Stimulated activated CD4-positive, alpha-beta T cell treated with anti-CD3 and anti-CD28 coated beads, Interleukin-1b, Interleukin-23, amount 100 ng/mL, for 1 hour (primary cell): ENCODE measurements around the gene NFKB1.
"Not testable (repeated sequence)": the region's sequence is repeated elsewhere in the genome, so short reads cannot be mapped to it uniquely, and the experiment has no call there.

Experiments
- DNase-seq, 2 donors: peaks; one replicate each; pipeline ENCODE4 v3.0.0-alpha.2; 2020; ENCODE audit warnings: low read depth in 2 of 2

Gene NFKB1

DNA sequence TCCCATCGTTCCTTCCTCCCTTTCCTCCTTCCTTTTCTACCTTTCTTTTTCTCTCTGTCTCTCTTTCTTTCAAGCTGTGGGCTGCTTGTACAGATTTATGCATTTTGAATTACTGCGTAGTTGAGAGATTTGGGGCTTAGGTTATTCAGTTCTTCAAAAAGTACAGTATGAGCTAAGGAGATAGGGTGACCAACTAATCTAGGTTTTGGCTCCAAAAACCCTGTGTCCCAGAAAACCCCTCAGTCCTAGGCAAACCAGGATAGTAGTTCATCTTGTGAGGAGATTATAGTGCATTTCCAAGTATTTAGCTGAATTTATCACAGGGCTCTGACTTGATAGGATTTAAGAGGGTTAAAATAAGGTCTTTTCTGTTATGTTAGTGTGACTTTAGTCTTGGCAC is 64.5 kb downstream of the NFKB1 start:
- no peak for DNase-seq

DNA sequence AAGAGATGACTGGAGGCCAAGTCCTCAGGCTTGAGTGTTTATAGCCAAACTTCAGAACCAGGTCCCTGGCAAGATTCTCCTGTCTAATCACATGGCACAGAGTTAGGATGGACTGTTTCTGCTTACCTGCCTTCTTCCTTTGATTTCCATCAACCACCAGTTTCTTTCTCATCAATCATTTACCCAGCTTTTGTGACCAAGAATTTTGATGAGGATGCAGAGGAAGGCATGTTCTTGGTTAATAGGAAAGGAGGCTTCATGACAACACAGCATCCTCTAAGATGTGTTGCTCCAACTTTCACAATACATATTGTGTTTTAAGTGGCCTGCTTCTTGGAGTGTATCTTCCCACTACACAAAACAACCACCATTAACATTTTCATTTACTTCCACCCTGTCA is 65.3 kb downstream of the NFKB1 start:
- DNase-seq, result no peak

DNA sequence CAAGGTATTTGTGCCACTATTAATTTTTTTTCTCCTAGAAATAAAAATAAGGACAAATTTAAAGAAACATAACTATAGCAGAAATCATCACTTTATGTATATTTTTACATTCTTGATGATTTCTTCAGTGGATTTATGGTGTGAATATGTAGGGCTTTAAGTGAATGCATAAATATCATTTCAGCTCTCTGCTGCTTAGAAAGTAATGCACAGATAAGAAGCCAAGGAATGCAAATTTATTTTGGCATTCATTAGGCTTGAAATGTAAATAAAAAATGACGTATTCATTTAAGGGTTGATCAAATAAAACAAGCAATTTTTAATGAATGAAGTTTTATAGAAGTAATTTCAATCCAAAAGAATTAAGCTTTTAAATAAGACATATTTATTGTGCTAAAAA is 66.3 kb downstream of the NFKB1 start:
- DNase-seq, result no peak

DNA sequence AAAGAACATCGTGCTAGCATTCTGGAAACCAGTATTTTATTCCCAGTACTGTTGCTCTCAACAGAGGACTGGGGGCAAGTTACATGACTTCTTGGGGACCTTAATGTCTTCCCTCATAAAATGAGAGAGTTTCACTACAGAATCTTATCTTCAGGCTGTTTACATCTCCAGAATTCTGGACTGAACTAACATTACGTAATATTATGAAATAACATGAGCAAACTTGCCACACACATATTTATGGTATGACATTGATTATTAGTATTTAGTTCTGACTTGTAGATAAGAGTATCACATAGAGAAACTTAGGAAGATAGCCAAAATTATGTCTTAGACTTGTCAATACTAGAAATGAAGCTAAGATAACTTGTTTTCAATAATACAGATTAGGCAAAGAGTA is 68.0 kb downstream of the NFKB1 start:
- no peak for DNase-seq

DNA sequence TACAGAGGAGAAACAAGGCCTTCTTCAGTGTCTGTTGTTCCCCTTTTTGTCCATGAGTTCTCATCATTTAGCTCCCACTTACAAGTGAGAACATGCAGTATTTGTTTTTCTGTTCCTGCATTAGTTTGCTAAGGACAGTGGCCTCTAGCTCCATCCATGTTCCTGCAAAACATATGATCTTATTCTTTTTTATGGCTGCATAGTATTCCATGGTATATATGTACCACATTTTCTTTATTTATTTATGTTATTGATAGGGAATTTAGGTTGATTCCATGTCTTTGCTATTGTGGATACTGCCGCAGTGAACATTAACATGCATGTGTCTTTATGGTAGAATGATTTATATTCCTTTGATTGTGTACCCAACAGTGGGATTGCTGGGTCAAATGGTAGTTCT is 69.1 kb downstream of the NFKB1 start:
- DNase-seq, result not testable (repeated sequence)

DNA sequence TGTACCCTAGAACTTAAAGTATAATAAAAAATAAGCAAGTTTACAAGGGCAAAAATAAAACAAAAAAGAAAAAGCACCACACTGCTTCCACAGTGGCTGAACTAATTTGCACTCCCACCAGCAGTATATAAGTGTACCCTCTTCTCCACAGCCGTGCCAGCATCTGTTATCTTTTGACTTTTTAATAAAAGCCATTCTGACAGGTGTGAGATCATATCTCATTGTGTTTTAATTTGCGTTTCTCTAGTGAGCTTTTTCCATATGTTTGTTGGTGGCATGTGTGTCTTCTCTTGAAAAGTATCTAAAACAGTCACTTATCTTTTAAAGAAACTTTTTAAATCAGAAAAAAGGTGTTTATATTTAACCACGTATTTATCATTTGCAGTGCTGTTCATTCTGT is 71.3 kb downstream of the NFKB1 start:
- DNase-seq, result no peak

DNA sequence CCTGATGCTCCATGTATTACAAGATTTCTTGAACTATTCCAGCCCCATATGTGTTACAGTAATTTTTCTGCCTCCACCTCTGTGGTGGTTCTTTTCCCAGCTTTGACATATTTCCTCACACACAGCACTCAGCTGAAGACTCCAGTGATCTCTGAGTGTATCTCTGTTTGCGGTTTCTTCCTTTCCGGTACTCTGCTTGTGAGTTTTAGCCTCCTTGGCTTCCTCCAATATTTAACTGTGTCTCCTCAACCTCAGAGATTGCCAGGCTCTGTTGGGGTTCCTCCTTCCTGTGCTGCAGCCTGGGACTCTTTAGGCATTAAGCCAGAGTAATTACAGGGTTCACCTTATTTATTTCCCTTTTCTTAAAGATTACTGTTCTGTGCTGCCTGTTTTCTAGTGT is 73.2 kb downstream of the NFKB1 start:
- DNase-seq, result no peak

DNA sequence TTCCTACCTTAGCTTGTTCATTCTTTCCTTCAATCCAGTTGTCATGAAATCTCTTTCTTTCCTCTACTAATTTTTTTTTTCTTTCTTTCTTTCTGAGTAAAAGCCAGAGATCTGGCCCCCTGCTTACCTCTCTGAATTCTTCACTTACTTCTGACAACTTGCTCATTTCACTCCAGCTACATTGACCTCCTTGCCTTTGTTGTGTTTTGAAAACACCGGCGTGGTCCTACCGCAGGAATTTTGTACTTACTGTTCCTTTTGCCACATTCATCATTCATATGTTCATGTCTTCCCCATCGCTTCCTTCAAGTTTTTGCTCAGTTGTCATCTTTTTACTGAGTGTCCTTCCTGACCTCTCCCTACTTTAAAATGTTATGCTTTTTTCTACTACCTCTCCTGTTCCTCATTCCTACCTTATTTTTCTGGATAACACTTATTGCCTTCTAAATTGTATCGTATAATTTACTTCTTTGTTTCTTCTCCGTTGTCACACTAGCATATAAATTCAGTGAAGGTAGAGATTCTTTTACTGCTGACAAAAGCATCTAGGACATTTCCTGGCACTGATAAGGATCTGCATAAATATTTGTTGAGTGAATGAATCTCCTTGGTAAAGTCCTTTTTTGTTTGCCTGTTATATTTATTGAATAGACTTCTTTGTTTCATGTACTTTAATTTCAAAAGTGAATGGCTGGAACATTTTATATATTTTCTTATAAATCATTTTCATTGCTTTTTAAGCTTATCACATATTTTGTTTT is 74.4 kb downstream of the NFKB1 start:
- no peak for DNase-seq

DNA sequence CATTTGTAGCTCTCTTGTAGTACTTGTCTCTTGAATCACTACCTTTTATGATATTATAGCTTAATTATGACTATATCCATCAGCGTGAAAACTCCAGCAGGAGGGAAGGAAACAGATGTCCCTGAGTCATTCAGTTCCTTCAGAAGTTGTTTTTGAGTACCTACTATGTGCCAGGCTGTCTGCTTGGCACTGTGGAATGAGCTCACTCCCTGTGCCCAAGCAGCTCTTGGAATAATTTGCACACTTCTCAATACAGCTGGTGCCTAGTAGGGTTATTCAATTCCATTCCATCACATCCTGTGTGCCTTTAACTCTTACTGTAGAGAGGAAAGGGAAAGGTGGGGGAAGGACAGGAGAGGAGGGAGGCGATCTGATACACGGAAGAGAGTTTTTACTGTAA is 77.1 kb downstream of the NFKB1 start:
- no peak for DNase-seq

DNA sequence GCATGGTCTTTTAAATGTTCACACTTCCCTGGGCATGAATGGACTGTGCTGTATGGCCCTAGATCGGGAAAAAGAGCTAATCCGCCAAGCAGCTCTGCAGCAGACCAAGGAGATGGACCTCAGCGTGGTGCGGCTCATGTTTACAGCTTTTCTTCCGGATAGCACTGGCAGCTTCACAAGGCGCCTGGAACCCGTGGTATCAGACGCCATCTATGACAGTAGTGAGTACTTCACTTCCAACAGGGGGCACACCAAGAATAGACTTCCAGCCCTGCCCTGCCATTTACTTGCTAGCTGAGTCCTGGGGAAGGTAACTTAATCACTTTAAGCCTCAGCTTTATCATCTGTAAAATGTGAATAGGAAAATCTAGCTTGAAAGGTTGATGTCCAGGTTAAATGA is 77.7 kb downstream of the NFKB1 start:
- no peak for DNase-seq

DNA sequence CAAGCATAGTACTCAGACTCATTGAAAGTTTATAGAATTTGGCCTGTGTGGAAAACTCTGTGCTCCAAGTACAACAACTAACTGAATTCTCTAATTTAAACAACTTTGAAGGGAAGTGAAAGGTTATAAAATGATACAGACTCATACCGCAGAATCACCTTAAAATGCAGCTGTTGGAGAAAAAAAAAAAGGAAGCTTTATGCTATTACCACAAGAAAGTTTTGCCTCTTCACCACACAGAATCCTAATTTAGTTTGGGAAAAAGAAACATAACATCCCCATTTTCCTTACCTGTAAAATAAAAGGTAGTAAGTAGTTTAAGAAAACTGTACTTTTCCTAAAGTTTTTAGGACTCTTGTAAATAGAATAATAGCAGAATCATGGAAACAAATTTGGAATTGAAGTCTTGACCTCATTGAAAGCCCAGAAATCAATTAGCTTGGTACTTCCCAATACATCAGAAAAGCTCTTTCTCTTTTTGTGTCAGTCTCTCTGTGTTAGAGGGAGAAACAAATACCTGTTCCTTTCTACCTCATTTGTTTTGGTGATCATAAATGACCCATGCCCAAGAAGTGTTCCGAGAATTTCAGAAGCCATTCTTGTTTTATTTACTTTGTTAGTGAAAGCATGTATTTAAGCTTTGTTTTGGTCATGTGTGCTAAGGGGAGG is 78.8 kb downstream of the NFKB1 start:
- no peak for DNase-seq

DNA sequence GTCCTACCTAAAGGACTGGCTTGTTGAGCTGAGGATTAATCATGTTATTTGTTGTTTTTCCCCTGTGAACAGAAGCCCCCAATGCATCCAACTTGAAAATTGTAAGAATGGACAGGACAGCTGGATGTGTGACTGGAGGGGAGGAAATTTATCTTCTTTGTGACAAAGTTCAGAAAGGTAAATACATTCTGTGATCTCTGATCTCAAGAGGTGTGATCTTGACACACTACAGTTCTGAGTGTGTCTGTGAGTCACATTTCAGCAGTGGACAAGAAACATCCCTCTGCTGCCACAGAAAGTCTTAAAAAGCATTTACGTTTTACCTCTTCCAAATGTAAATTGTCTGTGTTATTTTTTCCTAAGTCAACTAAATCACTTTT is 79.3 kb downstream of the NFKB1 start:
- DNase-seq, result no peak

DNA sequence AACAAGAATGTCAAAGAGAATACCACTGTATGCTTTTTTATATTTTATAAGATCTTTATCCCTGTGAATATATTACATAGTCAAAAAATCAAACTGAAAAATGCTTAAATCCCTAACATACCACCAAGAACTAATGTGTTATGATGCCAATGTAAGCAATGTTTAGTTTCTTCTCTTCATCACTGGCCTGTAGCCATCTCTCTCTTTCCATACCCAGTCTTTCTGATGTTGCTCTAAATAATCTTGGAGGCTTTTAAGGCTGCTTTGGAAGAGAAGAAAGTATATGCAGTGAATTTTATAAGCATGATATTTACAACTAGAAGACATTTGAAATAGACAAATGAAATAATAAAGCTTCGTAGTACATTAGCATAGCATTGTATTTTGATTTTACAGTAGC is 82.9 kb downstream of the NFKB1 start:
- no peak for DNase-seq

DNA sequence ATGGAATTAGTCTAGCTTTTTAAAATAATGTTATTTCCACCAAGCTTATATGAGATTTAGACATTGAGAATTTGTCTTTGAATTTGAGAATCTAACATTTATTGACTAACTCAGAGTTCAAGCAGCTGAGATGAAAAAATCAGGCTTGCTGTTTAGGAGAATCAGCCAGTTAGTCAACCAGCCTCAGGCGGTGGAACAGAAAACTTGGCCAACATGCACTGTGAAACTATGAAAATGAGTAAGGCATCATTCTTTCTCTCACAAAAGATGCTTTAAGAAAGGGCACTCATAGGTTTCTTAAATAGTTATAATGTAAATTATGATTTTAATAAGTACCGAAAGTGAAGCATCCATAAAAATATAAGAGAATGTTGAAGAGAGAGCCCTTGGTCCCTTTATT is 84.2 kb downstream of the NFKB1 start:
- no peak for DNase-seq

DNA sequence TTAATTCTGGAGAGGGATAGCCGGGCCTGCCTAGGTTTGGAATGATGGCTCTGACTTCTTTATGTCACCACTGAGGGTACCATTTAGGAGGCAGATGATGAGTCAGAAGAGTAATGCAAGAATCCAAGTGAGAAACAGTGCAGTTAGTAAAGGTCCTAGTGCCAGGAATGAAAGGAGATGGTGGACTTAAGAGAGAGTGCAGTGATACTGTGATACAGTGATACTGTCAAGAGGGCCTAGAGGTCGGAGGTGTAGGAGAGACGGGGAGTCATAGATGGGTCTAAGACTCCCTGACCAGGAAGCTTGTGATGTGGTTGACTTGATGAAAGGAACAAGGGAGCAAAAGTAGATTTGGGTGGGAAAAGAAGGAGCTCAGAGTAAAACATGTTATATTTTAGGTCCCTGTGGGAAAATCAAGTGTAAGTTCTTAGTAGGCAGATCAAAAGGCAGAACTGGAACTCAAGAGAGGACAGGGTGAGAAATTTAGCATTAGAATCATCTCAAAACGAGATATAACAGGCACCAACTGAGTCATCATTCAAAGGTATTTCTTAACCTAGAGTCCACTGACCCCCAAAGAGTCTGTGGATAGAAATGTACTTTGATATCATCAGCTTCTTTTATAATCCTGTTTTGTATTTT is 85.0 kb downstream of the NFKB1 start:
- DNase-seq, result no peak

DNA sequence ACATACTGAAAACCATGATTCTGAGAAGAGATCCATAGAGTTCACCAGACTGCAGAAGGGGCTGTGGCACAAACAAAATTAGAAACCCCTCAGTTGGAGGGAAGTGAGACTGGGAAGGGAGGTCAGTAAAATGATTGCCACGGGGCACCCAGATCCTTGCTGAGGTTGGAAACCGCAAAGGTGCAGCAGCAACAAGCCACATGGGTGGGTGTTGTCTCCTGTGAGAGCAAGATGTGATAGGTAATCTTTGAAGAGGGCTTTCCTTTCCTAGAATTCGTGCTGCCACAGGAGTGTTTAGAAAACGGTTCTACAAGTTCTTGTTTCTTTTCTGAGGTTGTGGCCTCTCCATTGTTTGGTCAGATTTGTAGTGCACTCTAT is 85.5 kb downstream of the NFKB1 start:
- DNase-seq, result no peak

DNA sequence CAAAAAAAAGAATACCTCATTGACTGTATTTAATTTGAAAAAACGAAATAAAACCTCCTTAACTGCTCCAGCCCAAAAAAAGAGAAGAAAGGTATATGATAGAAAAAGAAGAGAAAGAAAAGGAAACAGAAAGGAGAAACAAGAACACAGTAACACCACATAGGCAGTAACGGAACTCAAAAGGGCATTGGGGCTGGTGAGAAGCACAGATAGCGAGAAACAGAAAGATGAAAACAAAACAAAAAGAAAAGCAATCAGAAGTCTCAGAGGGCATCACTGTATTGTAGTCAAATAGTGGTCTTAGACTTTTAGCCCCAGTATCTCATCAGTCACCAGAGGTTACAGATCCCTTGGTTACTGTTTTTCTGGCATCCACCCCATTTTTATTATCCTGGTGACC is 88.6 kb downstream of the NFKB1 start:
- no peak for DNase-seq

DNA sequence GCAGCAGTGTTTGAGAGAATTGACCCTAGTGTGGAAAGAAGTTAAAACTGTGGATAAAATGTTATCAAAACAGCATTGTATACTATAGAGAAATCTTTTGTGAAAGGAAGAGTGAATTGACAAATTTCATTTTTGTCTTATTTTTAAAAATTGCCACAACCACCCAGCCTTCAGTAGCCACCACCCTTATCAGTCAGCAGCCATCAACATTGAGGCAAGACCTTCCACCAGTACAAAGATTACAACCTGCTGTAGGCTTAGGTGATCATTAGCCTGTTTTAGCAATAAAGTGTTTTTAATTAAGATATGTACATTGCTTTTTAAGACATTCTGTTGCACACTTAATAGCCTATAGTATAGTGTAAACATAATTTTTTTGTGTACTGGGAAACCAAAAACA is 91.1 kb downstream of the NFKB1 start:
- DNase-seq, result no peak

DNA sequence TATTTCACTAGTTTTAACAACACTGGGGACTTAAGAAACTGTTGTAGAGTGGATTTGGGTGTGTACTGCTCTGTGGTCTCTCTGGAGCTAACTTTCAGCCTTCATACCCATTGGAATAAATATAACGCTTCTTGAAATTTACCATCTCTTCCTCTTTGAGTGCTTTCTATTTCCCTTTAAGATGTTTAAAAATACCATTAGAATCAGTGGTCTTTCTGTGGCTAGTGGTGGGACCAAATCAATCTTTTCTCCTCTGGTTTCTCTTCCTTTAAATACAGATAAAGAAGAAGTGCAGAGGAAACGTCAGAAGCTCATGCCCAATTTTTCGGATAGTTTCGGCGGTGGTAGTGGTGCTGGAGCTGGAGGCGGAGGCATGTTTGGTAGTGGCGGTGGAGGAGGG is 92.0 kb downstream of the NFKB1 start:
- DNase-seq, result no peak

DNA sequence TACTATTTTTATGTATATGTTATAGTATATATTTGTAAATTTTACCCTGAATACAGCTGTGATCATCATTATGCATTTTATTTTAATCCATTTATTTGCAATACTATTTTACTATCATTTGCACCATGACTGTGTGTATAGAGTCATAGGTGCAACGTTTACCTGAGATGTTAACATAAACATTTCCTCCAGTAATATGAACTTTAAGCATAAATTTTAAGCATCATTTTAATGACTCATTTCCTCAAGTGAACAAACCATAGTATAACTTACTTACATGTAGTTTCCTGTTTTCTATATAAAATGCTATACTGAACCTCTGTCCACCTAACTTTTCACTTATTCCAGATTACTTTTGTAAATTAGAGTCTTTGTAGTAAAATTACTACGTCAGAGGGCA is 92.8 kb downstream of the NFKB1 start:
- DNase-seq, result no peak

DNA sequence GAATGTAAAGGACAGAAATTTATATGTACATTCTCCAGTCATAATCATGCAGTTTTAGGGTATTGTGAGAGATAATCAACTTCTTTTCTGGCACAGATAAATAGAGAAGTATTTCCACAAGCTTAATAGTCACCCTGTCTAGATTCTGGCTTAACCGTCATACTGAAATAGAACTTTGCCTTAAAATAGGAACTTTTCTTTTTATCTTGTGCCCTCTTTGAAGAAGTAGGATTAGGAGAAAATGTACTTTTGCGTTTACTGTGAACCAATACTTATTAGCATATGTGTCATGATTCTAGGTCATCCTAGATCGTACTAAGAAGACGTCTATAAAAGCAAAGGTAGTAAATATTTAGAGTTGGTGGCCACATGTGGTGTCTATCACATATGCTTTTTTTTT is 95.4 kb downstream of the NFKB1 start:
- no peak for DNase-seq

DNA sequence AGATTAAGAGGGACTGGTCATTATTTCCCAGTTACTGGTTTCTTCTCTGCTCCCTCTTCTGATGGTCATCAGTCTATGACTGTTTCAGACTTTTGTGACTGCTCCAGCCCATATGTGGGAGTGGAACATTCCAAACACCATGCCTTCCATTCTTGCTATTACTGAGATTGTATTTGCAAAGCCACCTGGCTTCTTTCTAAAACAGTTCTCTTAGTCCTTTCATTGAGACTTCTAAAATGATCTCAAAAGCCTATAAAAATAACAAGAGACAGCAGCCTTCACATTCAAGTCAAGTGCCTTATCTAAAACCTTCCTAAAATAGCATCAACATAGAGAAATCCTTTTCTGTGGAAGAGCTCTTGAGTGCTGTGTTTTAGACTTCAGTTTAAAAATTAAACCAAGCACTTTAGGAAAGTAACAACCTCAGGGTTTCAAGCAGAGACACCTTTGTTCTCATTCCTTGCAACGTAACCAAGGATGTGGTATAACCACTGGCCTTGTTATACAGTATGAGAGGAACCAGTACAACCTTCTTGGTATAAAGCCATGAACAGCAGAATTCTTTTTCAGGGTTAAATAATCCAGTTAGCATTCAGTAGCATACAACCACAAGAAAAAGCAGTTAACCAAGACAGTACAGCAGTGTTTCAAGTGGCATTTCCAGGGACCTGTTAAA is 97.1 kb downstream of the NFKB1 start:
- no peak for DNase-seq
